GM12892 (cell line): ENCODE data around the gene DCAF17.
"Not testable (repeated sequence)": the region's sequence is repeated elsewhere in the genome, so short reads cannot be mapped to it uniquely, and the experiment has no call there.

Source experiments
- DNase-seq: peaks from one replicate; pipeline ENCODE4 v3.0.0; 2011; ENCODE audit not compliant: insufficient read length
- FAIRE-seq: peaks from 2 replicates; lab custom pipeline; 2011; peaks lifted over from hg19 to GRCh38; lab: Jason Lieb, UNC
- POLR2A ChIP-seq: IDR thresholded peaks from 2 replicates; pipeline ENCODE4 v1.6.1; 2011; ENCODE audit warnings: low read depth, low read length, control low read depth
- POLR2AphosphoS5 ChIP-seq: IDR thresholded peaks from 2 replicates; pipeline ENCODE4 v1.6.1; 2011; ENCODE audit warnings: low read depth, low read length, control low read depth
- TAF1 ChIP-seq: IDR thresholded peaks from 2 replicates; pipeline ENCODE4 v1.6.1; 2011; ENCODE audit warnings: low read depth, mild to moderate bottlenecking, control low read depth, low read length, borderline replicate concordance

The DCAF17 gene

DNA sequence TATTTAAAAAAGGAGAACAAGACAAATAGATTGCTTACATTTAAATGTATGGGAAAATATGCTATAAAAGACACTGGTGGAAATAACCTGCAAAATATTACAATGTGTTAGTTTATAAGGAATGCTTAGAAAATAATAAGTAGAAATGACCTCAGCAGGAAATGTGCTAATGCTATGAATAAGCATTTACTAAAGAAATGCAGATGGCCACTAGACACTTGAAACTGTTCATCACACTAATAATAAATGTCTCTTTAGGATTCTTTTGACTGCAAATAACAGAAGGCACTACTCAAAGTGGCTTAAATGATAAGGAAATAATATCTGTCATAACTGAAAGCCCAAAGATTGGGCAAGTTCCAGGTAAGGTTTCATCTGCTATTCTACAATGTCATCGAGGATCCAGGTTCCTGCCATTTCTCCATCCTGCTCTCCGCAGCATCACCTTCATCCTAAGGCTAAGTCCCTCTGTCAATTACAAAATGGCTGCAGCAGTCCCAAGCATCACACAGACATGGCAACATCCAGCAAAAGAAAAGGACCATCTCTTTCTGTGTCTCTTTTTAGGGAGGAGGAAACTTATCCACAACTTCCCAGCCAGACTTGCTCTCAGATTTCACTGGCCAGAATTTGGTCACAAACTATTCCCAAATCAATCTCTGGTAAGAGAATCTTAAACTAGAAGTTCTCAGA, 22.1 kb upstream of the DCAF17 start:
- TF ChIP-seq POLR2AphosphoS5 (no peak), TAF1 (no peak), POLR2A (no peak)
- no peak for DNase-seq
- peak; percentile 51 for FAIRE-seq

DNA sequence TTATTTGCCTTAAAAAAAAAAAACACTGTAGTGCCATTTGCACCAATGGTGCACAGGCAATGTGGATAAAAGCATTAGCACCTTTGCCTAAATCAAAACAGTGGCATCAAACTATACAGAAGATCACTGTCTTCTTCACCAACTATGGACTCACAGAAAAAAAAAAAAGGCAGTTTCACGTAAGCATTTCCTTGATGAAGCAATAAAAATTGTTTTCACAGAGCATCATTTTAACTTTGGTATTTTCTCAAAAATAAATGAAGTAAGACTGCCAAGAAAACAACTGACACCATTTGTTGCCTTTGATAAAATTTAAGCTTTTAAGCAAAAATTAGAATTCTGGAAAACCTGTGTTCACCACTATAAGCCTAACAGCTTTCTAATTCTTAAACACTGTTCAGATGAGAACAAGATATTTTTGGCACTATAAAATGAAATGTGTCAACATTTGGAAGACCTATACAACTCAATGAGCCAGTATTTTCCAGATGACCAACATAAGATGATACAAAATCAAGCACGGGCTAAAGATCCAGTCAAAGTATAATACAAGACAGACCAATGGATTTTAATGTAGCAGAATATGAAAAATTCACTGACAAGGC, 21.4 kb upstream of the DCAF17 start:
- peak; percentile 60 for FAIRE-seq
- DNase-seq: no peak
- no peak for TF ChIP-seq POLR2A
- TF ChIP-seq TAF1: no peak
- no peak for TF ChIP-seq POLR2AphosphoS5

GRCh38 chr2:171414645-171415044, 19.4 kb upstream of the DCAF17 start:
- DNase-seq: not testable (repeated sequence)
- peak; percentile 5 for FAIRE-seq

DNA sequence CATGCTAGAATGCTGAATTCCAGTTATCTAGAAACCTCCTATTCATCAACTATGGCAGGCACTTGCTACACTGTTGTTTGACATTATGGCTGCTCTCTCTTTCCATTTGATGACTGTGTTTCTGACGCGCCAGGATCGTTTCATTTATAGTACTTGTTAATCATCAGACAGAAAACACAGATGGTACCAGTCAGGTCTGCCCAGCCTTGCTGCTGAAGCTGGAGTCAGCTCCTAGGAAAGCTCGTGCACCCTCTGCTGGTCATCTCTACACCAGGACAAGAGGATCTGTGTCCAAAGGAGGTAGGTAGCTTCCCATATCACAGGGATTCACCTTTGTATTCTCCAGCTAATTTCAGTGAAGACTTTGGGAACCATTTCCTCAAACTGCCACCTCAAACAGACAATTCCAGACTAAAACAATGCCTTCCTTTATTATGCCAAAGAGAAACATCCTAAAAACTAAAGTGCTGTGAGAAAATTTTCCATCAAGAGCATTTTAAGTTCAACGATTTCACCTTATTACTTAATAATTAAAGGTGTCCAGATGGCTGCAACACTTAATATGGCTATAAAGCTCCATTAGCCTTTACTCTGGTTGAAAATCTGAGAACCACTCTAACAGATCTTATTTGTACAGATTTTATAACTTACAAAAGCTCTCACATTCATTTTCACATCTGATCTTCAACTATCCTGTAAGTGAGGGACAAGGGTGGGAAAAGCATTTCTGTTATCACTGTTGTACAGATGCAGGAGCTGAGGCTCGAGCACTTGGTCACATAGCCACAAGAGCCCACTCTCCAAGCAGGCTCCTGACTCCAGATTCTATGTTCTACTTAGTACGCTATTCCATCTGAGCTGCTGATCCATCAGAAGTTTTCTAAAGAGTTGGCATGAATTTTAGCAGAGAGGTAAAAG, 17.8 kb upstream of the DCAF17 start:
- DNase-seq: peak; percentile 43
- FAIRE-seq: peak; percentile 97
- TF ChIP-seq POLR2AphosphoS5 (no peak), POLR2A (no peak), TAF1 (0 out of 2 replicates have a peak, but pooled peaks have one; percentile 18)

GRCh38 chr2:171419333-171419732, 14.7 kb upstream of the DCAF17 start:
- FAIRE-seq: peak; percentile 36
- TF ChIP-seq TAF1 (no peak), POLR2A (no peak), POLR2AphosphoS5 (no peak)
- no peak for DNase-seq

DNA sequence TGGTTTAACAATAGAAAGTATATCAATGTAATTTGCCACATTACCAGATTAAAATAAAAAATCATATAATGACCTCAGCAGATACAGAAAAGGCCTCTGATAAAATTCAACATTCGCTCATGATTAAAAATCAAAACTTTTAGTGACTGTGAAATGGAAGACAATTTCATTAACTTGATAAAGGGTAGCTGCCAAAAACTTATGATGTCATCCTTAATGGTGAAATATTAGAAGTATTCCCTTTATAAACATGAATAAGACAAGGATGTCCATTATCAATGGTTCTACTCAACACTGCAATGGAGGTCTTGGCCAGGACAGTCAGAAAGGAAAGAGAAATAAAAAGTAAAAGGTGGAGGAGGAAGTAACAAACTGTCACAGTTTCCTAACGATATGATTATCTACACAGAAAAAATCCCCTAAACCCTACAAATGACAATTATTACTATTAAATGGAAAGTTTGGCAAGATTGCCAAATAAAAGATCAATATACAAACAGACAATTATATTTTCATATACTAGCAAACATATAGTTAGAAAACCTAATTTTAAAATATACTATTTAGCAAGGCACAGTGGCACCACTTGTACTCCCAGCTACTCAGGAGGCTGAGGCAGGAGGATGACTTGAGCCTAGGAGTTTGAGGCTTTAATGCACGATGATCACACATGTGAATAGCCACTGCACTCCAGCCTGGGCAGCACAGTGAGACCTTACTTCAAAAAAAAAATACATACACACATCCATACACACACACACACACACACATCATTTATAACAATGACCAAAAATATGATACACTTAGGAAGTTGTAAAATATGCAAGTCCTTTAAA, 13.1 kb upstream of the DCAF17 start:
- no peak for TF ChIP-seq POLR2A
- no peak for TF ChIP-seq POLR2AphosphoS5
- no peak for TF ChIP-seq TAF1
- DNase-seq: no peak
- peak; percentile 68 for FAIRE-seq

DNA sequence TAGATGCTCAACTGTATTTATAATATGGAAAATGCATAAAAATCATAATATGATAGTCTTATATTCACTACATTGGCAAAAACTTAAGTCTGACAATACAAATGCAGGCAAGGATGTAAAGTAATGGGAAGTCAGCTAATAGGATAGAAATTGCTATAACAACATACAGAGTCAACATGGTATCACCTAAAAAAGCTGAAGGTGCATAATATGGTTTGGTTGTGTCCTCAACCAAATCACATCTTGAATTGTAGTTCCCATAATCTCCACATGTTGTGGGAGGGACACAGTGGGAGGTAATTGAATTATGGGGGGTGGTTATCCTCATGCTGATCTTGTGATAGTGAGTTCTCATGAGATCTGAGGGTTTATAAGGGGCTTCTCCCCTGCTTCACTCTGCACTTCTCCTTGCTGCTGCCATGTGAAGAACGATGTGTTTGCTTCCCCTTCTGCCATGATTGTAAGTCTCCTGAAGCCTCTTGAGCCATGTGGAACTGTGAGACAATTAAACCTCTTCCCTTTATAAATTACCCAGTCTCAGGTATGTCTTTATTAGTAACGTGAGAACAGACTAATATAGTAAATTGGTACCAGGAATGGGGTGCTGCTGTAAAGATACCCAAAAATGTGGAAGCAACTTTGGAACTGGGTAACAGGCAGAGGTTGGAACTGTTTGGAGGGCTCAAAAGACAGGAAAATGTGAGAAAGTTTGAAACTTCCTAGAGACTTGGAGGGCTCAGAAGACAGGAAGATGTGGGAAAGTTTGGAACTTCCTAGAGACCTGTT, 11.1 kb upstream of the DCAF17 start:
- DNase-seq, FAIRE-seq: not testable (repeated sequence)

- TF ChIP-seq TAF1 (no peak), POLR2A (no peak), POLR2AphosphoS5 (no peak)
- DNase-seq (no peak), FAIRE-seq (no peak)
Observed at GRCh38 chr2:171430516-171431410, 3.3 kb upstream of the DCAF17 start.

DNA sequence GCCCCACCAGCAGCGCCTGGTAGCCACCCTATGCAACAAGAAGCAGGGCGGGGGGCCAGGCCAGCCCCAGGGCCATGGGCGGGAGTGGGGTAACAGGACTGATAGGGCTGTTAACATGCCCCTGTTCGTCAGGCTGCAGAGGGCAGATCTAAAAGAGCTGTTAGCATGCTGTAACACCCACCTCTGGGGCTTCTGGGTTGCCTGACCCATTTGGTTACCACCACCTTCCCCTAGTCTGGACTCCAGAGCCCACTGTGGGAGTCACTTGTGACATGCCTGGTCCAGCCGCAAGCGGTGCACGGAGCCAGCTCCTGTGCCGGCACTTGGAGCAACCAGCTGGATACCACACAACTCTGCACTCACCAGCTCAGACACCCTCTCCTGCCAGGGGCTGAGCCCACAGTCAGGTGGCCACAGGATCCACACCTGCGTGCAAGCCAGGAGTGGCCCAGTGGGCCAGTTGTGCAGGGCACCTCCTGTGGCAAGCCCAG, 2.3 kb upstream of the DCAF17 start:
- FAIRE-seq (no peak), DNase-seq (no peak)
- TF ChIP-seq POLR2A (no peak), TAF1 (no peak), POLR2AphosphoS5 (no peak)
